G401.6 (cell line): ENCODE data around the gene HDAC4.
"Not testable (repeated sequence)": the region's sequence is repeated elsewhere in the genome, so short reads cannot be mapped to it uniquely, and the experiment has no call there.

Experiments used
- FAIRE-seq: peaks from 2 replicates; lab custom pipeline; 2012; peaks lifted over from hg19 to GRCh38; lab: Jason Lieb, UNC

HDAC4 gene

GRCh38 chr2:239041062-239041461 lies 359.8 kb downstream of the HDAC4 start:
- no peak for FAIRE-seq

- FAIRE-seq: no peak
These were observed 360.6 kb downstream of the HDAC4 start for GRCh38 chr2:239040152-239040761.

GRCh38 chr2:239039479-239039861 lies 361.4 kb downstream of the HDAC4 start:
- no peak for FAIRE-seq

GRCh38 chr2:239038773-239039478 lies 361.9 kb downstream of the HDAC4 start:
- FAIRE-seq: no peak

- not testable (repeated sequence) for FAIRE-seq
These were observed 362.5 kb downstream of the HDAC4 start for GRCh38 chr2:239038284-239038683.

- FAIRE-seq: no peak
These were observed 363.3 kb downstream of the HDAC4 start for GRCh38 chr2:239037559-239037910.

- FAIRE-seq: no peak
These were observed 363.8 kb downstream of the HDAC4 start for GRCh38 chr2:239036819-239037558.

- FAIRE-seq: no peak
These were observed 364.7 kb downstream of the HDAC4 start for GRCh38 chr2:239035997-239036731.

GRCh38 chr2:239035361-239035814 lies 365.4 kb downstream of the HDAC4 start:
- no peak for FAIRE-seq

- FAIRE-seq: no peak
These were observed 366.1 kb downstream of the HDAC4 start for GRCh38 chr2:239034561-239035341.

- no peak for FAIRE-seq
These were observed 366.8 kb downstream of the HDAC4 start for GRCh38 chr2:239033801-239034560.

- FAIRE-seq: no peak
These were observed 370.9 kb downstream of the HDAC4 start for GRCh38 chr2:239029958-239030357.

- FAIRE-seq: no peak
These were observed 372.6 kb downstream of the HDAC4 start for GRCh38 chr2:239028253-239028619.

GRCh38 chr2:239027391-239028252 lies 373.2 kb downstream of the HDAC4 start:
- no peak for FAIRE-seq

- FAIRE-seq: no peak
These were observed 374.0 kb downstream of the HDAC4 start for GRCh38 chr2:239026711-239027361.

GRCh38 chr2:239025951-239026461 lies 374.8 kb downstream of the HDAC4 start:
- FAIRE-seq: no peak

- no peak for FAIRE-seq
These were observed 375.6 kb downstream of the HDAC4 start for GRCh38 chr2:239025096-239025801.

GRCh38 chr2:239024226-239024625 lies 376.6 kb downstream of the HDAC4 start:
- no peak for FAIRE-seq
